ENCODE data around the gene FAM76A. TPM values are rescaled to one million over a fixed set of nuclear protein-coding genes. Genes with fewer than 3 reads are reported as not detected.
"Not testable (repeated sequence)": the region's sequence is repeated elsewhere in the genome, so short reads cannot be mapped to it uniquely, and the experiment has no call there.

Gene FAM76A
- total RNA-seq, 1 donor: 21.1 TPM

- DNase-seq (ENCODE audit: low read depth): peak; percentile 71
- no peak for TF ChIP-seq CTCF (IDR thresholded peaks at IDR 0.05; ENCODE audit: insufficient read depth, low read length)
- no peak overlapping the region for H3K4me3 ChIP-seq (ENCODE audit: low read depth, low read length)
Observed at GRCh38 chr1:27789540-27790041, 63.8 kb downstream of the FAM76A start.

- H3K4me3 ChIP-seq (ENCODE audit: low read depth, low read length); DNase-seq (ENCODE audit: low read depth): not testable (repeated sequence)
Observed at GRCh38 chr1:27790270-27790669, 64.5 kb downstream of the FAM76A start.

- no peak for DNase-seq (ENCODE audit: low read depth)
- H3K4me3 ChIP-seq (ENCODE audit: low read depth, low read length): no peak overlapping the region
- TF ChIP-seq CTCF (IDR thresholded peaks at IDR 0.05; ENCODE audit: insufficient read depth, low read length): no peak
Observed at GRCh38 chr1:27795601-27796000, 69.8 kb downstream of the FAM76A start.

GRCh38 chr1:27804791-27805190 lies 79.0 kb downstream of the FAM76A start:
- DNase-seq (ENCODE audit: low read depth): no peak
- no peak overlapping the region for H3K4me3 ChIP-seq (ENCODE audit: low read depth, low read length)
- TF ChIP-seq CTCF (IDR thresholded peaks at IDR 0.05; ENCODE audit: insufficient read depth, low read length): no peak

GRCh38 chr1:27806758-27807157 lies 81.0 kb downstream of the FAM76A start:
- no peak for DNase-seq (ENCODE audit: low read depth)
- no peak for TF ChIP-seq CTCF (IDR thresholded peaks at IDR 0.05; ENCODE audit: insufficient read depth, low read length)
- no peak overlapping the region for H3K4me3 ChIP-seq (ENCODE audit: low read depth, low read length)

- no peak overlapping the region for H3K4me3 ChIP-seq (ENCODE audit: low read depth, low read length)
- TF ChIP-seq CTCF (IDR thresholded peaks at IDR 0.05; ENCODE audit: insufficient read depth, low read length): no peak
- peak; percentile 34 for DNase-seq (ENCODE audit: low read depth)
Observed at GRCh38 chr1:27807385-27807784, 81.6 kb downstream of the FAM76A start.

GRCh38 chr1:27808131-27808530 lies 82.4 kb downstream of the FAM76A start:
- not testable (repeated sequence) for DNase-seq (ENCODE audit: low read depth); H3K4me3 ChIP-seq (ENCODE audit: low read depth, low read length)

- no peak for TF ChIP-seq CTCF (IDR thresholded peaks at IDR 0.05; ENCODE audit: insufficient read depth, low read length)
- DNase-seq (ENCODE audit: low read depth): no peak
- H3K4me3 ChIP-seq (ENCODE audit: low read depth, low read length): no peak overlapping the region
Observed at GRCh38 chr1:27809883-27810282, 84.1 kb downstream of the FAM76A start.
